Measurements from ENCODE around the gene GPT2.
"Not testable (repeated sequence)": the region's sequence is repeated elsewhere in the genome, so short reads cannot be mapped to it uniquely, and the experiment has no call there.

The GPT2 gene

GRCh38 chr16:46918905-46919792, 35.0 kb downstream of the GPT2 start:
- no peak for FAIRE-seq
- no peak for DNase-seq (ENCODE audit: low spot score)

GRCh38 chr16:46920402-46921068, 36.4 kb downstream of the GPT2 start:
- DNase-seq (ENCODE audit: low spot score), result no peak
- FAIRE-seq, result no peak

- no peak for FAIRE-seq
- no peak for DNase-seq (ENCODE audit: low spot score)
Observed at GRCh38 chr16:46922239-46922638, 38.1 kb downstream of the GPT2 start.

GRCh38 chr16:46923513-46924295, 39.5 kb downstream of the GPT2 start:
- FAIRE-seq (no peak), DNase-seq (ENCODE audit: low spot score) (no peak)

- no peak for DNase-seq (ENCODE audit: low spot score)
- FAIRE-seq, result no peak
Observed at GRCh38 chr16:46924402-46924801, 40.2 kb downstream of the GPT2 start.

- DNase-seq (ENCODE audit: low spot score) (no peak), FAIRE-seq (no peak)
Observed at GRCh38 chr16:46926470-46927225, 42.5 kb downstream of the GPT2 start.

GRCh38 chr16:46927273-46927672, 43.1 kb downstream of the GPT2 start:
- FAIRE-seq, result no peak

GRCh38 chr16:46928811-46929210, 44.6 kb downstream of the GPT2 start:
- FAIRE-seq (no peak), DNase-seq (ENCODE audit: low spot score) (no peak)

More at GRCh38 chr16:46927273-46927672, 43.1 kb downstream of the GPT2 start:
- no peak for DNase-seq (ENCODE audit: low spot score)

GRCh38 chr16:46929378-46930332, 45.5 kb downstream of the GPT2 start:
- FAIRE-seq (no peak), DNase-seq (ENCODE audit: low spot score) (peak; percentile 18)

- FAIRE-seq (no peak), DNase-seq (ENCODE audit: low spot score) (no peak)
Observed at GRCh38 chr16:46930861-46931260, 46.7 kb downstream of the GPT2 start.

GRCh38 chr16:46932802-46933201, 48.6 kb downstream of the GPT2 start:
- FAIRE-seq (no peak), DNase-seq (ENCODE audit: low spot score) (no peak)

GRCh38 chr16:46937536-46937935, 53.4 kb downstream of the GPT2 start:
- FAIRE-seq (no peak), DNase-seq (ENCODE audit: low spot score) (no peak)

GRCh38 chr16:46944713-46945112, 60.6 kb downstream of the GPT2 start:
- FAIRE-seq, result not testable (repeated sequence)

GRCh38 chr16:46947900-46948547, 63.9 kb downstream of the GPT2 start:
- FAIRE-seq, result no peak
- peak; percentile 33 for DNase-seq (ENCODE audit: low spot score)

More at GRCh38 chr16:46944713-46945112, 60.6 kb downstream of the GPT2 start:
- not testable (repeated sequence) for DNase-seq (ENCODE audit: low spot score)

- DNase-seq (ENCODE audit: low spot score) (no peak), FAIRE-seq (no peak)
Observed at GRCh38 chr16:46948548-46949166, 64.5 kb downstream of the GPT2 start.

GRCh38 chr16:46949241-46949892, 65.2 kb downstream of the GPT2 start:
- DNase-seq (ENCODE audit: low spot score) (no peak), FAIRE-seq (no peak)

- FAIRE-seq, result no peak
- no peak for DNase-seq (ENCODE audit: low spot score)
Observed at GRCh38 chr16:46950009-46950408, 65.8 kb downstream of the GPT2 start.

- no peak for FAIRE-seq
- DNase-seq (ENCODE audit: low spot score), result no peak
Observed at GRCh38 chr16:46954562-46954961, 70.4 kb downstream of the GPT2 start.

All from RCC 7860 (cell line).